ENCODE measurements around the gene FOXD2.

FOXD2 gene

GRCh38 chr1:47424336-47424982 lies 13.4 kb upstream of the FOXD2 start:
- peak; percentile 86 for TF ChIP-seq CTCF (IDR thresholded peaks at IDR 0.05; ENCODE audit: low read depth, low read length)
- DNase-seq (ENCODE audit: extremely low read depth, low read depth), result no peak

- peak; percentile 61 for DNase-seq (ENCODE audit: extremely low read depth, low read depth)
- TF ChIP-seq CTCF (IDR thresholded peaks at IDR 0.05; ENCODE audit: low read depth, low read length), result no peak
Measured at GRCh38 chr1:47431534-47431933, 6.3 kb upstream of the FOXD2 start.

- peak; percentile 86 for TF ChIP-seq CTCF (IDR thresholded peaks at IDR 0.05; ENCODE audit: low read depth, low read length)
- DNase-seq (ENCODE audit: extremely low read depth, low read depth), result no peak
Measured at GRCh38 chr1:47432071-47433036, 5.5 kb upstream of the FOXD2 start.

- no peak for TF ChIP-seq CTCF (IDR thresholded peaks at IDR 0.05; ENCODE audit: low read depth, low read length)
- no peak for DNase-seq (ENCODE audit: extremely low read depth, low read depth)
Measured at GRCh38 chr1:47433037-47433421, 4.8 kb upstream of the FOXD2 start.

- TF ChIP-seq CTCF (IDR thresholded peaks at IDR 0.05; ENCODE audit: low read depth, low read length), result no peak
- no peak for DNase-seq (ENCODE audit: extremely low read depth, low read depth)
Measured at GRCh38 chr1:47433477-47434050, 4.3 kb upstream of the FOXD2 start.

- TF ChIP-seq CTCF (IDR thresholded peaks at IDR 0.05; ENCODE audit: low read depth, low read length), result no peak
- no peak for DNase-seq (ENCODE audit: extremely low read depth, low read depth)
Measured at GRCh38 chr1:47434051-47434842, 3.6 kb upstream of the FOXD2 start.
